Measurements from ENCODE around the gene MGA.

Gene MGA

DNA sequence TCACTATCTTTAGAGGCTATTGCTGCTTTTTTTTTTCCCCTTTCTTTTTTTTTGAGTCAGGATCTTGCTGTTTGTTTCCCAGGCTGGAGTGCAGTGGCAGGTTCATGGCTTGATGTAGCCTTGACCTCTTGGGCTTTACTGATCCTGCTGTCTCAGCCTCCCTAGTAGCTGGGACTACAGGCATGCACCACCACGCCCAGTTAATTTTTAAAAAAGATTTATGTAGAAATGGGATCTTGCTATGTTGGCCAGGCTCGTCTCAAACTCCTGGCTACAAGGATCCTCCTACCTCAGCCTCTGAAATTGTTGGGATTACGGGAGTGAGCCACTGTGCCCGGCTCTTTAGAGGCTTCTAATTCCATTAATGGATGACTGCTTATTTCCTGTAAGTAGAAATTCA lies 15.1 kb downstream of the MGA start:
- POLR2A ChIA-PET: interaction anchor here (0.6 kb wide), 1 partner anchor 604 kb away, joined by 6 read pairs; no protein-coding TSS in a partner anchor
- CTCF ChIA-PET: interaction anchor here (0.6 to 5.1 kb wide), 3 partner anchors 11 to 98 kb away, joined by 3 to 28 read pairs (median 9); partner anchors contain the start of gene MAPKBP1
- DNase-seq (ENCODE audit: extremely low spot score): no peak
- TF ChIP-seq, protein P1, sequence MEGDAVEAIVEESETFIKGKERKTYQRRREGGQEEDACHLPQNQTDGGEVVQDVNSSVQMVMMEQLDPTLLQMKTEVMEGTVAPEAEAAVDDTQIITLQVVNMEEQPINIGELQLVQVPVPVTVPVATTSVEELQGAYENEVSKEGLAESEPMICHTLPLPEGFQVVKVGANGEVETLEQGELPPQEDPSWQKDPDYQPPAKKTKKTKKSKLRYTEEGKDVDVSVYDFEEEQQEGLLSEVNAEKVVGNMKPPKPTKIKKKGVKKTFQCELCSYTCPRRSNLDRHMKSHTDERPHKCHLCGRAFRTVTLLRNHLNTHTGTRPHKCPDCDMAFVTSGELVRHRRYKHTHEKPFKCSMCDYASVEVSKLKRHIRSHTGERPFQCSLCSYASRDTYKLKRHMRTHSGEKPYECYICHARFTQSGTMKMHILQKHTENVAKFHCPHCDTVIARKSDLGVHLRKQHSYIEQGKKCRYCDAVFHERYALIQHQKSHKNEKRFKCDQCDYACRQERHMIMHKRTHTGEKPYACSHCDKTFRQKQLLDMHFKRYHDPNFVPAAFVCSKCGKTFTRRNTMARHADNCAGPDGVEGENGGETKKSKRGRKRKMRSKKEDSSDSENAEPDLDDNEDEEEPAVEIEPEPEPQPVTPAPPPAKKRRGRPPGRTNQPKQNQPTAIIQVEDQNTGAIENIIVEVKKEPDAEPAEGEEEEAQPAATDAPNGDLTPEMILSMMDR (IDR thresholded peaks at IDR 0.05; ENCODE audit: control extremely low read depth, extremely low read depth, low read depth, missing control alignments): no peak

GRCh38 chr15:41678742-41679141 lies 18.5 kb downstream of the MGA start:
- ChIA-PET CTCF (no interaction called here), POLR2A (no interaction called here)
- TF ChIP-seq, protein P1 (IDR thresholded peaks at IDR 0.05; ENCODE audit: control extremely low read depth, extremely low read depth, low read depth, missing control alignments): no peak
- no peak for DNase-seq (ENCODE audit: extremely low spot score)

DNA sequence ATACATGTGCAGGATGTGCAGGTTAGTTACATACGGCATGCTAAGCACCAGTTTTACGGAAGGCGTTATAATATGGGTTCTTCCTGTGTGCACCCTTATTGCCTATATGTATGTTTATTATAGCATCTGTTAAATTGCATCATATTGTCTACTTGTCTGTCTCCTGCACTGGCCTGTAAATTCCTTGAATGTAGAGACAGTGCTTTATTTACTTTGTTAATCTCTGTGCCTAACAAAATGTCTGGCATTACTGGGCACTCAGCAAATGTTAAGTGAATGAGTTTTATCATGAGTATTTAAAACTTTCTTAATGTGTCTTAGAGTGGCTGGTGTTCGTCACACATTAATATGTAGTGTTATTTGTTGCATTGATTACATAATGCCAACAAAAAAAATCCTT lies 23.8 kb downstream of the MGA start:
- ChIA-PET POLR2A (no interaction called here), CTCF (interaction anchor here (1.7 kb wide), 1 partner anchor 8 kb away, joined by 4 read pairs; no protein-coding TSS in a partner anchor)
- DNase-seq (ENCODE audit: extremely low spot score): no peak
- TF ChIP-seq, protein P1 (IDR thresholded peaks at IDR 0.05; ENCODE audit: control extremely low read depth, extremely low read depth, low read depth, missing control alignments): no peak

- TF ChIP-seq, protein P1 (IDR thresholded peaks at IDR 0.05; ENCODE audit: control extremely low read depth, extremely low read depth, low read depth, missing control alignments): no peak
- DNase-seq (ENCODE audit: extremely low spot score): no peak
- ChIA-PET CTCF (interaction anchor here (0.9 to 1.0 kb wide), 2 partner anchors 18 kb away, joined by 3 to 4 read pairs; no protein-coding TSS in a partner anchor), POLR2A (no interaction called here)
These were observed 28.5 kb downstream of the MGA start for GRCh38 chr15:41688671-41689070.

DNA sequence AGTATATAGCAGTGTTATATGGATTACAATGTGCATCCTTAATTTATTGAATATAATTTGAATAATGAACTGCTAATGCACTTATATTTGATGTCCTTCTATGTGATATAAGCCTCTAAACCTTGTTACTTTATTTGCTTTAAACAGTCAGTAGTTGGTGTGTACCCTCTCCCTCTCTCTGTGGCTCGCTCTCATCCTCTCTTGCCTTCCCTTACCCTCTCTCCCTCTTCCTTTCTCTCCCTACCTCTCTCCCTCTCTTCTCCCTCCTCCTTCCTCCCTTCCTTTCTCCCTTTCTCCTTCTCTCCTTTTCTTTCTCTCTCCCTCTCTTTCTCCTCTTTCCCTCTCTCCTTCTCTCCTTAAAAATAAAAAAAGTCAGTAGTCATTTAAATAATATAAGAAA lies 28.9 kb downstream of the MGA start:
- ChIA-PET CTCF (no interaction called here), POLR2A (no interaction called here)
- TF ChIP-seq, protein P1 (IDR thresholded peaks at IDR 0.05; ENCODE audit: control extremely low read depth, extremely low read depth, low read depth, missing control alignments): no peak
- DNase-seq (ENCODE audit: extremely low spot score): no peak

DNA sequence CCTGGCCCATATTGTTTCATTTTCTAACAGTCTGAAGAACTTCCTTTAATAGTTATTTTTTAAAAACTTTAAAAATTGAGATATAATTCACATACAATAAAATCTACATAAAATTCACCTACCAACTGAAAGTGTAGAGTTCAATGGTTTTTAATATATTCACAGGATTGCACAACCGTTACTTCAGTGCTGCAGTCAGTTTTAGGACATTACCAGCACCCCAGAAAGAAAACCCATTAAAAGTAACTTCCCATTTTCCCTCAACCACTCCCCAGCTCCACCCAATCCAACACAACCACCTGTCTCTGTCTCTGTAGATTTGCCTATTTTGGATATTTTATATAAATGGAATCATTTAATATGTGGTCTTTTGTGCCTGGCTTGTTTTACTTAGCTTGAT lies 29.6 kb downstream of the MGA start:
- POLR2A ChIA-PET: no interaction called here
- CTCF ChIA-PET: interaction anchor here (1.5 kb wide), 2 partner anchors 84 to 121 kb away, joined by 3 to 7 read pairs; partner anchors contain the start of gene MAPKBP1
- TF ChIP-seq, protein P1 (IDR thresholded peaks at IDR 0.05; ENCODE audit: control extremely low read depth, extremely low read depth, low read depth, missing control alignments): no peak
- no peak for DNase-seq (ENCODE audit: extremely low spot score)
